Endothelial cell of umbilical vein (primary cell): ENCODE measurements around the gene CNTROB. TPM values are rescaled to one million over a fixed set of nuclear protein-coding genes. Genes with fewer than 3 reads are reported as not detected.

Experiments used
- BruUV-seq: library from RNA; stranded (reverse); fragments of 400-500 nt; replicated peaks from 2 replicates; lab custom pipeline; 2021; lab: Mats Ljungman, UMichigan
- CTCF ChIA-PET: fragments of 300-600, 350-600 bp; sonication (Branson Sonifier 250); formaldehyde crosslinking; loops from one replicate; lab custom pipeline; 2021; ENCODE audit warnings: antibody characterized with exemption, inconsistent platforms; lab: Charles Lee
- POLR2A ChIA-PET: fragments of 300-600, 350-600 bp; sonication (Branson Sonifier 250); formaldehyde crosslinking; loops from one replicate; lab custom pipeline; 2021; ENCODE audit warnings: antibody characterized with exemption, inconsistent platforms; lab: Charles Lee
- DNase-seq: peaks from one replicate; pipeline ENCODE4 v3.0.0-alpha.2; 2011; ENCODE audit warnings: low read depth, low spot score
- FAIRE-seq: peaks from 2 replicates; lab custom pipeline; 2011; peaks lifted over from hg19 to GRCh38; lab: Jason Lieb, UNC
- H2AFZ ChIP-seq: 2 replicates; pipeline ENCODE4 v1.6.0; 2012; ENCODE audit warnings: low read depth, low read length, control low read depth, inconsistent platforms
- H3K27ac ChIP-seq: 2 replicates; pipeline ENCODE4 v1.5.1; 2011; ENCODE audit warnings: low read depth, mild to moderate bottlenecking, control low read depth, low read length, moderate library complexity; ENCODE audit not compliant: insufficient read depth
- H3K27me3 ChIP-seq, 2 experiments: 2 replicates each; pipeline versions ENCODE4 v1.6.0 to v1.6.1; 2011; ENCODE audit warnings: low read length in 2 of 2, mixed read lengths in 1 of 2; ENCODE audit not compliant: control insufficient read depth in 2 of 2, insufficient read depth in 2 of 2
- H3K36me3 ChIP-seq, 2 experiments: 2 replicates in 1 of 2; 3 replicates in 1 of 2; pipeline ENCODE4 v1.5.1; 2011; ENCODE audit warnings: low read length in 2 of 2, mild to moderate bottlenecking in 1 of 2, moderate library complexity in 1 of 2; ENCODE audit not compliant: control insufficient read depth in 2 of 2, insufficient read depth in 2 of 2; ENCODE audit errors: extremely low read depth in 1 of 2
- H3K4me1 ChIP-seq: 3 replicates; pipeline ENCODE4 v1.5.1; 2011; ENCODE audit warnings: mild to moderate bottlenecking, low read length; ENCODE audit not compliant: control insufficient read depth, insufficient read depth; ENCODE audit errors: extremely low read depth
- H3K4me2 ChIP-seq: 2 replicates; pipeline ENCODE4 v1.6.1; 2011; ENCODE audit warnings: low read length, control low read depth, mixed read lengths; ENCODE audit not compliant: insufficient read depth
- H3K4me3 ChIP-seq, 3 experiments: fragments of 200-600 bp in 1 of 3; sonication (generic), shearing (Covaris generic) in 1 of 3; replicated peaks in 1 of 3; 2 replicates each; pipeline ENCODE4 v1.5.1; 2011 to 2016; ENCODE audit warnings: control low read depth in 3 of 3, low read length in 3 of 3, mild to moderate bottlenecking in 2 of 3, inconsistent platforms in 1 of 3, low read depth in 1 of 3, moderate library complexity in 1 of 3; ENCODE audit not compliant: insufficient read depth in 1 of 3
- H3K79me2 ChIP-seq: 2 replicates; pipeline ENCODE4 v1.6.0; 2012; ENCODE audit warnings: low read length, inconsistent platforms; ENCODE audit not compliant: control insufficient read depth, insufficient read depth
- H3K9ac ChIP-seq: replicated peaks from 2 replicates; pipeline ENCODE3; 2011; ENCODE audit warnings: low read length, control low read depth; ENCODE audit not compliant: insufficient read depth; ENCODE audit errors: extremely low read depth
- H3K9me1 ChIP-seq: replicated peaks from 3 replicates; pipeline ENCODE4 v1.6.0; 2011; ENCODE audit warnings: mild to moderate bottlenecking, low read length; ENCODE audit not compliant: control insufficient read depth, insufficient read depth; ENCODE audit errors: extremely low read depth
- H3K9me3 ChIP-seq: replicated peaks from 2 replicates; pipeline ENCODE4 v1.5.1; 2012; ENCODE audit warnings: low read length, inconsistent platforms; ENCODE audit not compliant: control insufficient read depth, insufficient read depth
- H4K20me1 ChIP-seq: replicated peaks from 2 replicates; pipeline ENCODE3; 2011; ENCODE audit warnings: mild to moderate bottlenecking, low read length; ENCODE audit not compliant: control insufficient read depth, insufficient read depth; ENCODE audit errors: extremely low read depth
- CTCF ChIP-seq, 2 donors: IDR thresholded peaks; 1 replicate in 1 of 2; 2 replicates in 1 of 2; pipeline ENCODE4 v1.5.1; 2011; ENCODE audit warnings: low read length in 2 of 2, mild to moderate bottlenecking in 2 of 2, moderate library complexity in 2 of 2, control low read depth in 1 of 2, inconsistent platforms in 1 of 2, low read depth in 1 of 2; ENCODE audit not compliant: insufficient read depth in 1 of 2; ENCODE audit errors: extremely low read depth in 1 of 2
- EZH2 ChIP-seq: IDR thresholded peaks from 2 replicates; pipeline ENCODE4 v1.6.1; 2012; ENCODE audit warnings: borderline replicate concordance, low read depth, mild to moderate bottlenecking, moderate library complexity, low read length, inconsistent platforms; ENCODE audit not compliant: severe bottlenecking
- FOS ChIP-seq: IDR thresholded peaks from 2 replicates; pipeline ENCODE4 v1.6.1; 2011; ENCODE audit warnings: mild to moderate bottlenecking, low read length, moderate library complexity, borderline replicate concordance; ENCODE audit not compliant: insufficient read depth
- GATA2 ChIP-seq: IDR thresholded peaks from 2 replicates; pipeline ENCODE4 v1.7.0; 2011; ENCODE audit warnings: low read depth, mild to moderate bottlenecking, moderate library complexity, mixed read lengths, low read length; ENCODE audit not compliant: insufficient read length, insufficient read depth
- JUN ChIP-seq: IDR thresholded peaks from 2 replicates; pipeline ENCODE4 v1.6.1; 2011; ENCODE audit warnings: borderline replicate concordance, low read depth; ENCODE audit not compliant: insufficient read length, insufficient read depth
- MAX ChIP-seq: IDR thresholded peaks from 2 replicates; pipeline ENCODE4 v1.6.1; 2011; ENCODE audit not compliant: insufficient read depth, insufficient read length
- MYC ChIP-seq: IDR thresholded peaks from one replicate; pipeline ENCODE4 v1.6.1; 2011; ENCODE audit warnings: mild to moderate bottlenecking, low read depth, low read length
- POLR2A ChIP-seq: IDR thresholded peaks from 2 replicates; pipeline ENCODE4 v1.6.1; 2012; ENCODE audit warnings: low read depth, mild to moderate bottlenecking, control low read depth, low read length
- POLR2AphosphoS5 ChIP-seq: IDR thresholded peaks from 2 replicates; pipeline ENCODE4 v1.6.1; 2012; ENCODE audit warnings: low read depth, mild to moderate bottlenecking, control low read depth, low read length, moderate library complexity; ENCODE audit not compliant: insufficient read depth
- dilution Hi-C: fragments of 300-500 bp; cut with MboI; formaldehyde crosslinking; loops from one replicate; pipeline ENCODE4 v1.15.0; 2019; ENCODE audit warnings: low sequenced_read_pairs; ENCODE audit not compliant: extremely low pct_ligation_motif_present
- intact Hi-C: fragments of 100-400 bp; cut with micrococcal nuclease; formaldehyde crosslinking; loops from one replicate; pipeline ENCODE4 v1.10.0; 2022
- polyA plus RNA-seq, 4 experiments: library from polyadenylated mRNA; depleted of rRNA in 3 of 4; stranded (reverse) in 3 of 4; unstranded in 1 of 4; fragments of >200 nt; gene quantifications; 2 replicates each; pipeline versions ENCODE4 v1.2.1 to v1.2.3, GENCODE V29; 2011 to 2012; ENCODE audit warnings: missing spikeins in 1 of 4
- total RNA-seq: library from RNA; stranded (reverse); gene quantifications from 2 replicates; pipeline ENCODE4 v1.2.3, GENCODE V29; 2021

The CNTROB gene
- total and polyA plus RNA-seq, 2 donors (not counting 3 experiments of a cell fraction or from before 2014, with no cell fraction given), result 24.9 to 47.2 TPM

GRCh38 chr17:7927596-7927995 lies 4.4 kb upstream of the CNTROB start:
- Histone ChIP-seq H3K79me2 (peaks cover 9% of the 10 kb centered on the region), H3K4me3 (no peak overlapping the region), H3K27ac (no peak overlapping the region), H2AFZ (no peak overlapping the region), H3K4me1 (peaks cover 10% of the 10 kb centered on the region), H3K9me1 (no peaks in the 10 kb centered on the region), H3K9ac (no peak overlapping the region), H3K36me3 (no peaks in the 10 kb centered on the region), H3K9me3 (no peaks in the 10 kb centered on the region), H3K27me3 (no peaks in the 10 kb centered on the region), H4K20me1 (no peaks in the 10 kb centered on the region), H3K4me2 (no peak overlapping the region)
- dilution Hi-C loops (no loop called here), intact Hi-C loops (no loop called here)
- TF ChIP-seq POLR2A, result no peak
- TF ChIP-seq POLR2AphosphoS5, result no peak
- no peak for TF ChIP-seq GATA2
- TF ChIP-seq FOS, result no peak
- TF ChIP-seq EZH2, result no peak
- TF ChIP-seq CTCF (IDR thresholded peaks at IDR 0.05; ENCODE audit: extremely low read depth in 1 of 2, insufficient read depth in 1 of 2, low read depth in 1 of 2, low read length in 2 of 2), result no peak
- TF ChIP-seq JUN, result no peak
- TF ChIP-seq MAX, result no peak
- no peak for TF ChIP-seq MYC
- DNase-seq (no peak), FAIRE-seq (no peak)
- no TSS peak for BruUV-seq
- POLR2A ChIA-PET, result no interaction called here
- CTCF ChIA-PET, result interaction anchor here (0.8 to 2.1 kb wide), 3 partner anchors 12 to 66 kb away, joined by 3 to 8 read pairs (median 4); no protein-coding TSS in a partner anchor
